ENCODE measurements around the gene OTX1. TPM values are rescaled to one million over a fixed set of nuclear protein-coding genes. Genes with fewer than 3 reads are reported as not detected.

Gene OTX1
- total RNA-seq, 2 experiments from 2014 or later, result 1.0 to 2.9 TPM

GRCh38 chr2:63038034-63038433 is 12.6 kb upstream of the OTX1 start:
- TF ChIP-seq CTCF (conservative IDR thresholded peaks at IDR 0.05; ENCODE audit: low read length), result no peak
- TF ChIP-seq EZH2phosphoT487 (IDR thresholded peaks at IDR 0.05; ENCODE audit: borderline replicate concordance, low read depth, low read length), result no peak
- no peak overlapping the region for H3K4me3 ChIP-seq (ENCODE audit: low read depth, low read length, poor library complexity, severe bottlenecking)
- H4K20me1 ChIP-seq (ENCODE audit: insufficient read depth, low read length), result no peaks in the 10 kb centered on the region
- H3K9me3 ChIP-seq (ENCODE audit: low read length), result no peaks in the 10 kb centered on the region
- DNase-seq (ENCODE audit: low spot score), result no peak
- no peak overlapping the region for H3K4me2 ChIP-seq (ENCODE audit: low read length)
- POLR2A ChIA-PET, result no interaction called here
- no peaks in the 10 kb centered on the region for H3K79me2 ChIP-seq (ENCODE audit: insufficient read depth, low read depth, low read length)
- H3K4me1 ChIP-seq (ENCODE audit: insufficient read depth, low read length, poor library complexity, severe bottlenecking), result no peaks in the 10 kb centered on the region
- H3K9me2 ChIP-seq (ENCODE audit: insufficient read depth, low read length), result no peaks in the 10 kb centered on the region
- intact Hi-C loops (cut with micrococcal nuclease; ENCODE audit: unreplicated experiment), result no loop called here
- H3K27ac ChIP-seq (ENCODE audit: low read depth, low read length, poor library complexity, severe bottlenecking), result no peak overlapping the region
- BruUV-seq (replicated peaks), result no TSS peak
- CTCF ChIA-PET (ENCODE audit: unreplicated experiment), result no interaction called here
- no peaks in the 10 kb centered on the region for H3K36me3 ChIP-seq (ENCODE audit: insufficient read depth, low read length)
- no peak overlapping the region for H2AFZ ChIP-seq (ENCODE audit: low read length)

- H3K4me2 ChIP-seq (ENCODE audit: low read length), result no peak overlapping the region
- no peaks in the 10 kb centered on the region for H3K4me1 ChIP-seq (ENCODE audit: insufficient read depth, low read length, poor library complexity, severe bottlenecking)
These were observed 10.0 kb upstream of the OTX1 start for GRCh38 chr2:63040586-63040985.

GRCh38 chr2:63041592-63041991 is 9.0 kb upstream of the OTX1 start:
- no TSS peak for BruUV-seq (replicated peaks)
- Histone ChIP-seq H3K9me3 (ENCODE audit: low read length) (no peaks in the 10 kb centered on the region), H3K36me3 (ENCODE audit: insufficient read depth, low read length) (no peaks in the 10 kb centered on the region), H3K4me2 (ENCODE audit: low read length) (no peak overlapping the region), H3K27ac (ENCODE audit: low read depth, low read length, poor library complexity, severe bottlenecking) (no peak overlapping the region), H3K79me2 (ENCODE audit: insufficient read depth, low read depth, low read length) (no peaks in the 10 kb centered on the region), H3K9me2 (ENCODE audit: insufficient read depth, low read length) (no peaks in the 10 kb centered on the region), H2AFZ (ENCODE audit: low read length) (no peak overlapping the region), H3K4me1 (ENCODE audit: insufficient read depth, low read length, poor library complexity, severe bottlenecking) (no peaks in the 10 kb centered on the region), H4K20me1 (ENCODE audit: insufficient read depth, low read length) (no peaks in the 10 kb centered on the region), H3K4me3 (ENCODE audit: low read depth, low read length, poor library complexity, severe bottlenecking) (no peak overlapping the region)
- TF ChIP-seq EZH2phosphoT487 (IDR thresholded peaks at IDR 0.05; ENCODE audit: borderline replicate concordance, low read depth, low read length) (no peak), CTCF (conservative IDR thresholded peaks at IDR 0.05; ENCODE audit: low read length) (no peak)
- ChIA-PET CTCF (ENCODE audit: unreplicated experiment) (no interaction called here), POLR2A (no interaction called here)
- DNase-seq (ENCODE audit: low spot score), result no peak
- intact Hi-C loops (cut with micrococcal nuclease; ENCODE audit: unreplicated experiment), result no loop called here

More at GRCh38 chr2:63040586-63040985, 10.0 kb upstream of the OTX1 start:
- no peaks in the 10 kb centered on the region for H3K79me2 ChIP-seq (ENCODE audit: insufficient read depth, low read depth, low read length)
- intact Hi-C loops (cut with micrococcal nuclease; ENCODE audit: unreplicated experiment), result no loop called here
- DNase-seq (ENCODE audit: low spot score), result no peak
- no peaks in the 10 kb centered on the region for H3K9me3 ChIP-seq (ENCODE audit: low read length)
- ChIA-PET POLR2A (interaction anchor here (0.6 kb wide), 1 partner anchor 1715 kb away, joined by 3 read pairs; no protein-coding TSS in a partner anchor), CTCF (ENCODE audit: unreplicated experiment) (no interaction called here)
- H2AFZ ChIP-seq (ENCODE audit: low read length), result no peak overlapping the region
- H4K20me1 ChIP-seq (ENCODE audit: insufficient read depth, low read length), result no peaks in the 10 kb centered on the region
- H3K36me3 ChIP-seq (ENCODE audit: insufficient read depth, low read length), result no peaks in the 10 kb centered on the region
- H3K4me3 ChIP-seq (ENCODE audit: low read depth, low read length, poor library complexity, severe bottlenecking), result no peak overlapping the region
- H3K27ac ChIP-seq (ENCODE audit: low read depth, low read length, poor library complexity, severe bottlenecking), result no peak overlapping the region
- BruUV-seq (replicated peaks), result no TSS peak
- TF ChIP-seq CTCF (conservative IDR thresholded peaks at IDR 0.05; ENCODE audit: low read length) (no peak), EZH2phosphoT487 (IDR thresholded peaks at IDR 0.05; ENCODE audit: borderline replicate concordance, low read depth, low read length) (no peak)
- H3K9me2 ChIP-seq (ENCODE audit: insufficient read depth, low read length), result no peaks in the 10 kb centered on the region
